Heart left ventricle (tissue), 13 donors: ENCODE measurements around the gene LGR6.

Experiments
- POLR2A ChIP-seq, 2 donors: fragments of 450-650 bp; IDR thresholded peaks; one replicate each; pipeline ENCODE4 v1.6.1; 2017; ENCODE audit warnings: antibody characterized with exemption in 2 of 2, mild to moderate bottlenecking in 2 of 2, moderate library complexity in 2 of 2
- TF ChIP-seq, protein P1 (sequence below), 12 donors: fragments of 200-600 bp; sonication (generic) in 4 of 12; IDR thresholded peaks; one replicate each; pipeline versions ENCODE4 v1.5.0 to v1.8.0; 2018 to 2022; ENCODE audit warnings: antibody characterized with exemption in 12 of 12, mild to moderate bottlenecking in 5 of 12
- donor health status: ischemic (EF 13 %, LVEDD 7.1; RV severe dilation, severe dysfunction).
- donor health status: DM: no; HTN: yes; CAD: no.
- donor health status: DM: no; HTN: no; CAD: no.
- donor health status: ischemic (EF 25% LVEDD 6.9; RV normal size, moderate dysfunction).
- donor health status: ischemic (EF 25% LVEDD 5.7; RV mildly dilated, moderate dysfunction).
- donor health status: ischemic (EF 35%, LVEDD 5.7; RV mildly dilated, moderate dysfunction).
- donor health status: nonischemic (EF 11% LVEDD 7.7; RV severe dilation, severe dysfunction).
- donor health status: DM: yes; HTN: yes; CAD: no.
- donor health status: PGD.
- donor health status: ischemic (EF 29% LVEDD 5.4; RV normal size, mild dysfunction).
- donor health status: nonischemic (EF 23%, LVEDD 6.1; RV moderate dilation, normal function).

DNA sequence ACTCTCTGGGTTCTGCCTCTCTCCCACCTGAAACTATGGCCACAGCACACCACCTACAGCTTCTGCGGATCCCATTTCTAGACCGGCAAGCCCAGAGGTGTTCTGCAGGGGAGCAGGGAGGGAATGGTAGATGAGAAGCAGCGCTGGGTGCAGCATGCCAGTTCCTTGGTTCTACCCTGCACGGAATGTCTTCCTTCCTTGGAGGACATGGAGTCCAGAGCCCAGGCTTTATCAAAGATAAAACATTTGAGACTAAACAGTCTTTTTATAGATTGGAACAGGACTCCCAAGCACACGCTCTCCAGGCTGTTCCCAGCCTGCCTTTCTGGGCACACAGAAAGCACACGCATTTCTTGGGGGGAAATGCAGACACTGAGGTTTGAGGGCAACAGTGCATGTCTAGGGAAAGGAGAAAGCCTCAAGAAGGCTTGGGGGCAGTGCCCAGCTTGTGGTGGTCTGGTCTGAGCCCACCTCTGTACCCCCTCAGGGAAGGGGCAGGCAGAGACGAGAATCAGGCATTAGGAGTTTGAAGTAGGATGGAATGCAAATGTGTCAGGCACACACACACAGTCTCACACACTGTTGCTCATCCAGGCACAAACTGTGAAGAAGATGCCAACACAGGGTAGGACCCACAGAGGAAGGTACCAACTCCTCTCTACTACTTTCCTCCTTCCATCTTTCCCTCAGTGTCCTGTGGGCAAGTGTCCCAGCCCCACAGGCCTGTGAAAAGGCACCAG is 29.7 kb downstream of the LGR6 start:
- TF ChIP-seq, protein P1, sequence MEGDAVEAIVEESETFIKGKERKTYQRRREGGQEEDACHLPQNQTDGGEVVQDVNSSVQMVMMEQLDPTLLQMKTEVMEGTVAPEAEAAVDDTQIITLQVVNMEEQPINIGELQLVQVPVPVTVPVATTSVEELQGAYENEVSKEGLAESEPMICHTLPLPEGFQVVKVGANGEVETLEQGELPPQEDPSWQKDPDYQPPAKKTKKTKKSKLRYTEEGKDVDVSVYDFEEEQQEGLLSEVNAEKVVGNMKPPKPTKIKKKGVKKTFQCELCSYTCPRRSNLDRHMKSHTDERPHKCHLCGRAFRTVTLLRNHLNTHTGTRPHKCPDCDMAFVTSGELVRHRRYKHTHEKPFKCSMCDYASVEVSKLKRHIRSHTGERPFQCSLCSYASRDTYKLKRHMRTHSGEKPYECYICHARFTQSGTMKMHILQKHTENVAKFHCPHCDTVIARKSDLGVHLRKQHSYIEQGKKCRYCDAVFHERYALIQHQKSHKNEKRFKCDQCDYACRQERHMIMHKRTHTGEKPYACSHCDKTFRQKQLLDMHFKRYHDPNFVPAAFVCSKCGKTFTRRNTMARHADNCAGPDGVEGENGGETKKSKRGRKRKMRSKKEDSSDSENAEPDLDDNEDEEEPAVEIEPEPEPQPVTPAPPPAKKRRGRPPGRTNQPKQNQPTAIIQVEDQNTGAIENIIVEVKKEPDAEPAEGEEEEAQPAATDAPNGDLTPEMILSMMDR (IDR thresholded peaks at IDR 0.05): no peak
- TF ChIP-seq POLR2A (IDR thresholded peaks at IDR 0.05): no peak
